SW 1271 (cell line): ENCODE data around the gene APCDD1L.

ENCODE experiments used
- DNase-seq, 2 experiments: peaks; one replicate each; lab custom pipeline; 2025; lab: John Stamatoyannopoulos, UW

The APCDD1L gene

GRCh38 chr20:58466729-58467571, 48.2 kb downstream of the APCDD1L start:
- no peak for DNase-seq

GRCh38 chr20:58466095-58466708, 49.0 kb downstream of the APCDD1L start:
- DNase-seq, result no peak

- DNase-seq, result no peak
Measured at GRCh38 chr20:58464838-58465237, 50.4 kb downstream of the APCDD1L start.

- DNase-seq, result no peak
Measured at GRCh38 chr20:58463256-58463655, 51.9 kb downstream of the APCDD1L start.

GRCh38 chr20:58461899-58462298, 53.3 kb downstream of the APCDD1L start:
- DNase-seq, result no peak

GRCh38 chr20:58461104-58461503, 54.1 kb downstream of the APCDD1L start:
- DNase-seq, result no peak

GRCh38 chr20:58459058-58459750, 56.0 kb downstream of the APCDD1L start:
- DNase-seq, result no peak

GRCh38 chr20:58458342-58459057, 56.7 kb downstream of the APCDD1L start:
- DNase-seq, result no peak

GRCh38 chr20:58457083-58457695, 58.0 kb downstream of the APCDD1L start:
- no peak for DNase-seq

GRCh38 chr20:58454460-58454859, 60.7 kb downstream of the APCDD1L start:
- no peak for DNase-seq

GRCh38 chr20:58453391-58453790, 61.8 kb downstream of the APCDD1L start:
- DNase-seq, result no peak

GRCh38 chr20:58452667-58453255, 62.4 kb downstream of the APCDD1L start:
- DNase-seq, result no peak

- no peak for DNase-seq
Measured at GRCh38 chr20:58450254-58450653, 64.9 kb downstream of the APCDD1L start.

- no peak for DNase-seq
Measured at GRCh38 chr20:58449681-58450221, 65.4 kb downstream of the APCDD1L start.

- no peak for DNase-seq
Measured at GRCh38 chr20:58448958-58449357, 66.2 kb downstream of the APCDD1L start.

- DNase-seq, result peak in 1 of 2 experiments; percentile 60
Measured at GRCh38 chr20:58447511-58448391, 67.4 kb downstream of the APCDD1L start.

GRCh38 chr20:58446960-58447265, 68.3 kb downstream of the APCDD1L start:
- DNase-seq, result no peak

- no peak for DNase-seq
Measured at GRCh38 chr20:58446264-58446959, 68.8 kb downstream of the APCDD1L start.

GRCh38 chr20:58444746-58445255, 70.4 kb downstream of the APCDD1L start:
- DNase-seq, result no peak
